Measurements from ENCODE around the gene UGGT2.

DNA sequence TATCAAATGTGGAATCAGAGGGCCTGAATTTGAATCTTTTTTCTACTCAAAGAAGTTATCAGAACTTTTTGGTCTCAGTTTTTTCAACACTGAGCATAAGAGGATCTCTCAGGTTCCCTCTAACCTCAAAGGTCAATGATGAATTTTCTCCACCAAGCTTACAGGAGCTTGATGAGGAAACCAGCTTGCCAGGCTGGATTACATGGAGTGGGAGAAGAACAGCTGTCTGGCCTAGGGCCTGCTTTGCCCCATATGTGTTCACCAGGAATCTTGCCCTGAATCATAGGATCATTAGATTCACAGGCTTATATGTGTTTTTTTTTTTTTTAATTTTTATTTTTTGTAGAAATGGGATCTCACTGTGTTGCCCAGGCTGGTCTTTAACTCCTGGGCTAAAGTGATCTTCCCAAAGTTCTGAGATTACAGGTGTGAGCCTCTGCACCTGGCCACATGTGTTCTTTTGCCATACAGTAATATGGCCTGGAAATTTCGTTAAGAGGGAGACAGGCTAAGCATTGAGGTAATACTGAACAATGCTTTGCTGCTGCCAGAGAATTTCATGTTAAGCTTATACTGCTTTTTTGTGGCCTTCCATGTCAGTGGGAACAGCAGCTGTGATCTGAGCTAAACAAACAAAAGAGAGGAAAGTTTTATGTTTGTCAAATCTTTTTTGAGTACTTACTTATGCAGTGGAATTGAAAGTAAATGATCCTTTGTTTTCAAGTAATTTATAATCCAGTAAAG lies 265.7 kb downstream of the UGGT2 start:
- no peak for TF ChIP-seq KDM1A (IDR thresholded peaks at IDR 0.05)
- no peak for TF ChIP-seq TEAD4 (IDR thresholded peaks at IDR 0.05; ENCODE audit: low read length)
- no peak for TF ChIP-seq TEAD4 (CRISPR knock-in tag; IDR thresholded peaks at IDR 0.05; ENCODE audit: borderline replicate concordance)
- no peak for TF ChIP-seq PHTF2 (CRISPR knock-in tag; IDR thresholded peaks at IDR 0.05)
- no peak for TF ChIP-seq POLR2A (conservative IDR thresholded peaks at IDR 0.05)
- no peak for TF ChIP-seq SPI1 (IDR thresholded peaks at IDR 0.05; ENCODE audit: borderline replicate concordance, low read depth, low read length)
- TF ChIP-seq ZFP36 (IDR thresholded peaks at IDR 0.05; ENCODE audit: low read depth, low read length, partially characterized antibody): no peak
- TF ChIP-seq RBM15 (IDR thresholded peaks at IDR 0.05; ENCODE audit: insufficient read depth, low read length): no peak
- TF ChIP-seq POLR3A (IDR thresholded peaks at IDR 0.05; ENCODE audit: borderline replicate concordance, extremely low read depth, insufficient read depth, insufficient read length): no peak
